Measurements from ENCODE around the gene EZH1.

- TF ChIP-seq CTCF (IDR thresholded peaks at IDR 0.05) (no peak), POLR2AphosphoS5 (IDR thresholded peaks at IDR 0.05; ENCODE audit: insufficient read depth in 1 of 2, low read depth in 1 of 2) (no peak)
Observed at GRCh38 chr17:42669705-42669976, 75.2 kb downstream of the EZH1 start.
